DND-41 (cell line): ENCODE results near the gene UBE2D3.

Experiments
- ATAC-seq: fragments of 200-7000 bp; cut with Tn5 transposase; 3 replicates; pipeline ENCODE4 v1.9.1; 2021; ENCODE audit warnings: low read depth; ENCODE audit not compliant: insufficient read depth
- DNase-seq: peaks from one replicate; pipeline ENCODE4 v3.0.0-alpha.2; 2020
- H2AFZ ChIP-seq: 2 replicates; pipeline ENCODE4 v1.6.0; 2012; ENCODE audit warnings: low read depth, low read length
- H3K27ac ChIP-seq: 2 replicates; pipeline ENCODE4 v1.5.1; 2012; ENCODE audit warnings: low read length, inconsistent platforms
- H3K27me3 ChIP-seq: fragments of 200-600 bp; sonication (generic); 2 replicates; pipeline ENCODE4 v1.6.0; 2012; ENCODE audit warnings: low read length, mild to moderate bottlenecking, inconsistent platforms; ENCODE audit not compliant: insufficient read depth, poor library complexity
- H3K36me3 ChIP-seq: 2 replicates; pipeline ENCODE4 v1.5.1; 2012; ENCODE audit warnings: low read length, inconsistent platforms; ENCODE audit not compliant: insufficient read depth
- H3K4me1 ChIP-seq: 2 replicates; pipeline ENCODE4 v1.5.1; 2012; ENCODE audit warnings: mild to moderate bottlenecking, low read length; ENCODE audit not compliant: insufficient read depth
- H3K4me2 ChIP-seq: 2 replicates; pipeline ENCODE4 v1.6.0; 2012; ENCODE audit warnings: mild to moderate bottlenecking, moderate library complexity, low read length, inconsistent platforms; ENCODE audit not compliant: insufficient read depth
- H3K4me3 ChIP-seq, 2 experiments: fragments of 200-600 bp in 1 of 2; shearing (Covaris generic) in 1 of 2; 2 replicates each; pipeline ENCODE4 v1.5.1; 2012 to 2016; ENCODE audit warnings: inconsistent platforms in 2 of 2, low read length in 2 of 2, mild to moderate bottlenecking in 2 of 2, low read depth in 1 of 2, moderate library complexity in 1 of 2
- H3K79me2 ChIP-seq: 2 replicates; pipeline ENCODE4 v1.6.0; 2012; ENCODE audit warnings: low read length, inconsistent platforms; ENCODE audit not compliant: insufficient read depth
- H3K9ac ChIP-seq: 2 replicates; pipeline ENCODE4 v1.6.0; 2012; ENCODE audit warnings: low read depth, mild to moderate bottlenecking, inconsistent platforms, low read length, moderate library complexity
- H3K9me3 ChIP-seq: 2 replicates; pipeline ENCODE4 v1.5.1; 2012; ENCODE audit warnings: low read length, moderate library complexity, mild to moderate bottlenecking, inconsistent platforms; ENCODE audit not compliant: insufficient read depth, severe bottlenecking
- H4K20me1 ChIP-seq: 2 replicates; pipeline ENCODE4 v1.6.0; 2012; ENCODE audit warnings: low read length; ENCODE audit not compliant: insufficient read depth
- CTCF ChIP-seq: IDR thresholded peaks from 2 replicates; pipeline ENCODE4 v1.5.1; 2012; ENCODE audit warnings: borderline replicate concordance, low read length, moderate library complexity, mild to moderate bottlenecking; ENCODE audit not compliant: poor library complexity, severe bottlenecking; ENCODE audit errors: extremely low read depth
- EZH2 ChIP-seq: IDR thresholded peaks from 3 replicates; pipeline ENCODE4 v1.6.1; 2012; ENCODE audit warnings: borderline replicate concordance, low read depth, mild to moderate bottlenecking, moderate library complexity, low read length, inconsistent platforms; ENCODE audit not compliant: severe bottlenecking

The UBE2D3 gene

GRCh38 chr4:102794999-102795398 lies 32.4 kb downstream of the UBE2D3 start:
- no peaks in the 10 kb centered on the region for H3K27me3 ChIP-seq
- peaks cover 10% of the 10 kb centered on the region; the same call in 1 of the 2 replicates for H3K79me2 ChIP-seq
- peaks cover 64% of the 10 kb centered on the region for H3K36me3 ChIP-seq
- H2AFZ ChIP-seq: no peak overlapping the region
- no peak overlapping the region for H3K27ac ChIP-seq
- H3K4me3 ChIP-seq: no peak overlapping the region
- peaks cover 12% of the 10 kb centered on the region; the same call in 1 of the 2 replicates for H4K20me1 ChIP-seq
- no peak for DNase-seq
- TF ChIP-seq CTCF: no peak
- no peak for TF ChIP-seq EZH2
- H3K9me3 ChIP-seq: no peaks in the 10 kb centered on the region
- H3K4me2 ChIP-seq: no peak overlapping the region
- no peak overlapping the region for H3K9ac ChIP-seq
- no peak for ATAC-seq
- H3K4me1 ChIP-seq: no peaks in the 10 kb centered on the region

GRCh38 chr4:102792361-102792936 lies 34.9 kb downstream of the UBE2D3 start:
- Histone ChIP-seq H3K27me3 (no peaks in the 10 kb centered on the region), H3K9ac (no peak overlapping the region)
- ATAC-seq: no peak

GRCh38 chr4:102791318-102791835 lies 36.0 kb downstream of the UBE2D3 start:
- Histone ChIP-seq H3K27me3 (no peaks in the 10 kb centered on the region), H3K9ac (no peak overlapping the region), H2AFZ (no peak overlapping the region), H3K79me2 (no peaks in the 10 kb centered on the region), H4K20me1 (0 out of 2 replicates have a peak, but pooled peaks cover 6% of the 10 kb centered on the region), H3K4me3 (no peak overlapping the region), H3K9me3 (no peaks in the 10 kb centered on the region), H3K4me2 (no peak overlapping the region), H3K27ac (no peak overlapping the region), H3K36me3 (peaks cover 29% of the 10 kb centered on the region), H3K4me1 (no peaks in the 10 kb centered on the region)
- DNase-seq (no peak), ATAC-seq (peak; percentile 8; the same call in 1 of the 3 replicates)
- TF ChIP-seq EZH2: no peak
- no peak for TF ChIP-seq CTCF

More at GRCh38 chr4:102792361-102792936, 34.9 kb downstream of the UBE2D3 start:
- Histone ChIP-seq H3K4me1 (no peaks in the 10 kb centered on the region), H3K9me3 (no peaks in the 10 kb centered on the region), H3K79me2 (0 out of 2 replicates have a peak, but pooled peaks cover under 1% of the 10 kb centered on the region), H4K20me1 (peaks cover 7% of the 10 kb centered on the region; the same call in 1 of the 2 replicates), H3K27ac (no peak overlapping the region), H3K4me3 (no peak overlapping the region), H2AFZ (no peak overlapping the region), H3K36me3 (peaks cover 40% of the 10 kb centered on the region), H3K4me2 (no peak overlapping the region)
- TF ChIP-seq CTCF (no peak), EZH2 (no peak)
- no peak for DNase-seq
